ENCODE data around the gene TRH. TPM values are rescaled to one million over a fixed set of nuclear protein-coding genes. Genes with fewer than 3 reads are reported as not detected.

Gene TRH
- total RNA-seq, result 0.37 TPM in 1 of 2 replicates, not detected in the other

DNA sequence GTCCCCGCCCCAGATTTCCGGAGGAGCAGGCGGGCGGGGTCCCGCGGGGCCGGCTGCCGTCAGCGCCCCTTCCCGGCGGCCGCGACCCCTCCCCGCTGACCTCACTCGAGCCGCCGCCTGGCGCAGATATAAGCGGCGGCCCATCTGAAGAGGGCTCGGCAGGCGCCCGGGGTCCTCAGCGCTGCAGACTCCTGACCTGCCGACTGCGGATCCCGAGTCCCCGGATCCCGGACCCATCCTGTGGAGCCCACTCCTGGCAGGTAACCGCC, at the start of gene TRH:
Gene TRH (plus strand): TSS at position 157 of the 269 bp plus-strand sequence. CDS start 1,097 bp downstream, outside the sequence.

Other genes with a start within 250 kb of the TRH start
- gene TMCC1, start 81.0 kb upstream of the TRH start, total RNA-seq, result 9.4 and 11.9 TPM in 2 replicates
- gene ALG1L2, start 107.1 kb downstream of the TRH start, total RNA-seq, result 0.43 TPM in 1 of 2 replicates, not detected in the other